CD1c-positive myeloid dendritic cell (primary cell): ENCODE data around the gene TAS1R1.

Experiments used
- DNase-seq: peaks from one replicate; pipeline ENCODE4 v3.0.0-alpha.2; 2016; ENCODE audit errors: extremely low spot score

The TAS1R1 gene

GRCh38 chr1:6572653-6573383, 17.7 kb downstream of the TAS1R1 start:
- no peak for DNase-seq

- DNase-seq, result no peak
Observed at GRCh38 chr1:6574025-6574620, 19.0 kb downstream of the TAS1R1 start.

GRCh38 chr1:6574818-6575217, 19.7 kb downstream of the TAS1R1 start:
- DNase-seq, result no peak

- no peak for DNase-seq
Observed at GRCh38 chr1:6577831-6578525, 22.9 kb downstream of the TAS1R1 start.

- DNase-seq, result no peak
Observed at GRCh38 chr1:6578624-6579373, 23.7 kb downstream of the TAS1R1 start.

- DNase-seq, result peak; percentile 99
Observed at GRCh38 chr1:6579374-6580118, 24.4 kb downstream of the TAS1R1 start, which contains the start of gene ZBTB48. TSS of gene ZBTB48 (plus strand) at chr1:6579994. CDS start at chr1:6580610, 616 bp downstream.

- DNase-seq, result peak; percentile 69
Observed at GRCh38 chr1:6580119-6580592, 25.0 kb downstream of the TAS1R1 start.

GRCh38 chr1:6580593-6581409, 25.7 kb downstream of the TAS1R1 start:
- peak; percentile 45 for DNase-seq

- DNase-seq, result peak; percentile 84
Observed at GRCh38 chr1:6581561-6582305, 26.6 kb downstream of the TAS1R1 start.

- peak; percentile 28 for DNase-seq
Observed at GRCh38 chr1:6582370-6582769, 27.3 kb downstream of the TAS1R1 start.

- peak; percentile 22 for DNase-seq
Observed at GRCh38 chr1:6584126-6585080, 29.3 kb downstream of the TAS1R1 start.

GRCh38 chr1:6585081-6585722, 30.1 kb downstream of the TAS1R1 start:
- DNase-seq, result no peak

- DNase-seq, result no peak
Observed at GRCh38 chr1:6585841-6586240, 30.7 kb downstream of the TAS1R1 start.

- no peak for DNase-seq
Observed at GRCh38 chr1:6586404-6586816, 31.3 kb downstream of the TAS1R1 start.

- no peak for DNase-seq
Observed at GRCh38 chr1:6587261-6588005, 32.3 kb downstream of the TAS1R1 start.

GRCh38 chr1:6588128-6588892, 33.2 kb downstream of the TAS1R1 start:
- no peak for DNase-seq
